ENCODE measurements around the gene SLC25A47. TPM values are rescaled to one million over a fixed set of nuclear protein-coding genes. Genes with fewer than 3 reads are reported as not detected.
A peak's percentile ranks its signal among the peaks of the same experiment; 100 is the strongest.

SLC25A47 gene
- total RNA-seq, 1 experiment from 2014 or later = 0.13 TPM

GRCh38 chr14:100314724-100315123 is 8.4 kb upstream of the SLC25A47 start:
- Mint-ChIP-seq H3K4me3 (no peak overlapping the region), H3K4me1 (peaks cover 24 to 37% of the 10 kb centered on the region in 2 experiments), H3K27ac (peak overlapping the region in 2 of 3 experiments; percentile 22 to 79; a peak in 2 of 7 replicates), H3K9me3 (no peaks in the 10 kb centered on the region), H3K27me3 (ENCODE audit: low read depth) (no peaks in the 10 kb centered on the region; the same call in 1 of the 2 replicates), H3K36me3 (ENCODE audit: insufficient read depth in 1 of 3, low read depth in 3 of 3) (no peaks in the 10 kb centered on the region)
- H2BK15ac ChIP-seq (ENCODE audit: low read depth, low read length) = no peak overlapping the region
- H4K5ac ChIP-seq (ENCODE audit: insufficient read length, low read depth, low read length) = no peak overlapping the region
- H3K9me3 ChIP-seq (ENCODE audit: control insufficient read depth, low read depth, low read length) = no peaks in the 10 kb centered on the region
- no peak overlapping the region for H3K56ac ChIP-seq (ENCODE audit: insufficient read length, low read depth, low read length)
- no peak overlapping the region for H2AK5ac ChIP-seq (ENCODE audit: insufficient read length, low read length)
- no peaks in the 10 kb centered on the region for H3K23me2 ChIP-seq (ENCODE audit: insufficient read length, low read depth, low read length, poor library complexity, severe bottlenecking)
- TF ChIP-seq CTCF (conservative IDR thresholded peaks at IDR 0.05) = no peak
- H3K79me2 ChIP-seq (ENCODE audit: insufficient read depth, low read length) = no peaks in the 10 kb centered on the region
- H3K23ac ChIP-seq (ENCODE audit: insufficient read length, low read depth, low read length) = no peak overlapping the region
- H3K27me3 ChIP-seq (ENCODE audit: insufficient read depth, low read length) = no peaks in the 10 kb centered on the region; the same call in 1 of the 2 replicates
- no peak overlapping the region for H3K14ac ChIP-seq (ENCODE audit: insufficient read depth, low read length)
- no peak overlapping the region for H4K91ac ChIP-seq (ENCODE audit: insufficient read length, low read depth, low read length)
- no peak overlapping the region for H3K27ac ChIP-seq (ENCODE audit: insufficient read length, low read depth, low read length)
- DNase-seq = no peak
- H3K4ac ChIP-seq (ENCODE audit: low read depth, low read length) = no peak overlapping the region
- WGBS (ENCODE audit: extremely low coverage, insufficient read length, low lambda C conversion rate) = no CpG with 5 or more reads among the region's 6 CpGs
- no peak overlapping the region for H3K18ac ChIP-seq (ENCODE audit: insufficient read length, low read depth, low read length)
- H3T11ph ChIP-seq (ENCODE audit: low read length) = no peak overlapping the region
- no peak overlapping the region for H3K4me2 ChIP-seq (ENCODE audit: insufficient read depth, insufficient read length, low read length)
- H2BK20ac ChIP-seq (ENCODE audit: low read depth, low read length, poor library complexity, severe bottlenecking) = no peak overlapping the region
- H2AFZ ChIP-seq (ENCODE audit: low read length) = no peak overlapping the region
- no peaks in the 10 kb centered on the region for H3K4me1 ChIP-seq (ENCODE audit: insufficient read depth, low read length)
- H2BK12ac ChIP-seq (ENCODE audit: insufficient read length, low read depth, low read length) = no peak overlapping the region
- no peaks in the 10 kb centered on the region for H4K20me1 ChIP-seq (ENCODE audit: control insufficient read depth, insufficient read depth, insufficient read length)
- no peak overlapping the region for H2BK5ac ChIP-seq (ENCODE audit: insufficient read length, low read length)
- no peak overlapping the region for H4K8ac ChIP-seq (replicated peaks; ENCODE audit: insufficient read length, low read depth, low read length)
- no peaks in the 10 kb centered on the region for H3K79me1 ChIP-seq (ENCODE audit: insufficient read depth, low read depth, low read length, poor library complexity, severe bottlenecking)
- H2BK120ac ChIP-seq (ENCODE audit: low read depth, low read length, poor library complexity, severe bottlenecking) = no peak overlapping the region
- H3K9ac ChIP-seq (ENCODE audit: extremely low read depth, insufficient read length, low read length) = no peak overlapping the region
